Smooth muscle cell (in vitro differentiated cells): ENCODE measurements around the gene RSPO4. TPM values are rescaled to one million over a fixed set of nuclear protein-coding genes. Genes with fewer than 3 reads are reported as not detected.
A peak's percentile ranks its signal among the peaks of the same experiment; 100 is the strongest.

ENCODE experiments used
- DNase-seq: peaks from one replicate; lab custom pipeline; 2025; ENCODE audit not compliant: unreplicated experiment; lab: John Stamatoyannopoulos, UW
- H2AFZ ChIP-seq: fragments of 200-600 bp; sonication (generic); 2 replicates; pipeline ENCODE4 v1.6.0; 2016; ENCODE audit warnings: antibody characterized with exemption, low read depth, mild to moderate bottlenecking
- H3F3A ChIP-seq: fragments of 200-600 bp; sonication (generic); 2 replicates; pipeline ENCODE4 v1.6.0; 2017; ENCODE audit warnings: antibody characterized with exemption, low read depth
- H3K27ac ChIP-seq: fragments of 200-600 bp; sonication (generic); 2 replicates; pipeline ENCODE4 v1.5.1; 2016; ENCODE audit warnings: low read depth, mild to moderate bottlenecking
- H3K27me3 ChIP-seq: fragments of 200-600 bp; sonication (generic); 2 replicates; pipeline ENCODE4 v1.6.1; 2016; ENCODE audit warnings: low read depth, mild to moderate bottlenecking
- H3K36me3 ChIP-seq: fragments of 200-600 bp; sonication (generic); 2 replicates; pipeline ENCODE4 v1.5.1; 2016; ENCODE audit warnings: low read depth
- H3K4me1 ChIP-seq: fragments of 200-600 bp; sonication (generic); 2 replicates; pipeline ENCODE4 v1.5.1; 2016; ENCODE audit warnings: low read depth
- H3K4me2 ChIP-seq: fragments of 200-600 bp; sonication (generic); 2 replicates; pipeline ENCODE4 v1.6.0; 2016; ENCODE audit warnings: mild to moderate bottlenecking
- H3K4me3 ChIP-seq: fragments of 200-600 bp; sonication (generic); 2 replicates; pipeline ENCODE4 v1.5.1; 2016; ENCODE audit warnings: mild to moderate bottlenecking
- H3K79me2 ChIP-seq: fragments of 200-600 bp; sonication (generic); 2 replicates; pipeline ENCODE4 v1.6.0; 2016; ENCODE audit warnings: low read depth, mild to moderate bottlenecking
- H3K9ac ChIP-seq: fragments of 200-600 bp; sonication (generic); 2 replicates; pipeline ENCODE4 v1.6.0; 2016; ENCODE audit warnings: low read depth
- H3K9me3 ChIP-seq: fragments of 200-600 bp; sonication (generic); replicated peaks from 2 replicates; pipeline ENCODE4 v1.5.1; 2016; ENCODE audit warnings: low read depth
- H4K20me1 ChIP-seq: fragments of 200-600 bp; sonication (generic); 2 replicates; pipeline ENCODE4 v1.6.0; 2016; ENCODE audit warnings: low read depth
- WGBS: methylation state at CpG from one replicate; pipeline ENCODE4 v1.1.7; 2016; ENCODE audit warnings: low lambda C conversion rate; 5-methylcytosine and 5-hydroxymethylcytosine counted together
- polyA plus RNA-seq: library from polyadenylated mRNA; unstranded; fragments of >200 nt; fragmentation: Nextera tagmentation; extraction: Ambion mirVana; gene quantifications from 2 replicates; pipeline ENCODE4 v1.2.1, GENCODE V29; 2016
- total RNA-seq: library from RNA; depleted of rRNA; stranded (reverse); fragments of >200 nt; gene quantifications from 2 replicates; pipeline ENCODE4 v1.2.3, GENCODE V29; 2014
- TF ChIP-seq, protein P1 (sequence below): fragments of 200-600 bp; sonication (generic); IDR thresholded peaks from 2 replicates; pipeline ENCODE4 v1.5.1; 2017; ENCODE audit warnings: borderline replicate concordance, mild to moderate bottlenecking, antibody characterized with exemption; ENCODE audit not compliant: insufficient read depth, poor library complexity, severe bottlenecking

Gene RSPO4
- total and polyA plus RNA-seq, 2 experiments from 2014 or later, result 1.3 to 5.0 TPM

GRCh38 chr20:982754-983153 lies 19.4 kb downstream of the RSPO4 start:
- Histone ChIP-seq H2AFZ (no peak overlapping the region), H3K4me1 (no peaks in the 10 kb centered on the region), H3K9me3 (no peaks in the 10 kb centered on the region), H3F3A (no peaks in the 10 kb centered on the region), H3K27me3 (no peaks in the 10 kb centered on the region), H3K4me3 (no peak overlapping the region), H3K79me2 (no peaks in the 10 kb centered on the region), H3K9ac (no peak overlapping the region), H3K27ac (no peak overlapping the region), H4K20me1 (no peaks in the 10 kb centered on the region), H3K36me3 (no peaks in the 10 kb centered on the region), H3K4me2 (no peak overlapping the region)
- no peak for DNase-seq
- TF ChIP-seq, protein P1, sequence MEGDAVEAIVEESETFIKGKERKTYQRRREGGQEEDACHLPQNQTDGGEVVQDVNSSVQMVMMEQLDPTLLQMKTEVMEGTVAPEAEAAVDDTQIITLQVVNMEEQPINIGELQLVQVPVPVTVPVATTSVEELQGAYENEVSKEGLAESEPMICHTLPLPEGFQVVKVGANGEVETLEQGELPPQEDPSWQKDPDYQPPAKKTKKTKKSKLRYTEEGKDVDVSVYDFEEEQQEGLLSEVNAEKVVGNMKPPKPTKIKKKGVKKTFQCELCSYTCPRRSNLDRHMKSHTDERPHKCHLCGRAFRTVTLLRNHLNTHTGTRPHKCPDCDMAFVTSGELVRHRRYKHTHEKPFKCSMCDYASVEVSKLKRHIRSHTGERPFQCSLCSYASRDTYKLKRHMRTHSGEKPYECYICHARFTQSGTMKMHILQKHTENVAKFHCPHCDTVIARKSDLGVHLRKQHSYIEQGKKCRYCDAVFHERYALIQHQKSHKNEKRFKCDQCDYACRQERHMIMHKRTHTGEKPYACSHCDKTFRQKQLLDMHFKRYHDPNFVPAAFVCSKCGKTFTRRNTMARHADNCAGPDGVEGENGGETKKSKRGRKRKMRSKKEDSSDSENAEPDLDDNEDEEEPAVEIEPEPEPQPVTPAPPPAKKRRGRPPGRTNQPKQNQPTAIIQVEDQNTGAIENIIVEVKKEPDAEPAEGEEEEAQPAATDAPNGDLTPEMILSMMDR, result no peak
- WGBS, result 53% methylated on average over 9 of the region's 9 CpGs

DNA sequence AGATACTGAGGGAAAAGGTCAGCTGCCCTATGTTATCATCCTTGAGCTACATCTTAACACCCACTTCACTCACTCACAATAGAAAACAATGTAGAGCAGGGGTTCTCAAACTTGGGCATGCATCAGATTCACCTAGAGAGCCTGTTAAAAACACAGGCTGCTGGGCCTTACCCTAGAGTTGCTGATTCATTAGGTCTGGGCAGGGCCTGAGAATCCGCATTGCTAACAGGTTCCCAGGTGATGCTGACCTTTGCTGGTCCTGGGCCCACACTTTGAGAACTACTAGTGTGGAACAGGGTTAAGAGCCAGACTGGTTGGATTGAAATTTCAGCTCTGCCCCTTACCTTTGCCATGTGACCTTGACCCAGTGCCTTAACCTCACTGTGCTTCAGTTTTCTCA lies 25.1 kb downstream of the RSPO4 start:
- Histone ChIP-seq H3K36me3 (no peaks in the 10 kb centered on the region), H4K20me1 (no peaks in the 10 kb centered on the region), H3K9me3 (no peaks in the 10 kb centered on the region), H3K27me3 (no peaks in the 10 kb centered on the region), H3K79me2 (no peaks in the 10 kb centered on the region), H3K9ac (no peak overlapping the region), H3F3A (no peaks in the 10 kb centered on the region), H3K27ac (no peak overlapping the region), H3K4me2 (no peak overlapping the region), H3K4me1 (no peaks in the 10 kb centered on the region), H3K4me3 (no peak overlapping the region), H2AFZ (no peak overlapping the region)
- no peak for DNase-seq
- TF ChIP-seq, protein P1, result no peak
- whole genome bisulfite sequencing, result 64% methylated on average over 1 of the region's 1 CpG

DNA sequence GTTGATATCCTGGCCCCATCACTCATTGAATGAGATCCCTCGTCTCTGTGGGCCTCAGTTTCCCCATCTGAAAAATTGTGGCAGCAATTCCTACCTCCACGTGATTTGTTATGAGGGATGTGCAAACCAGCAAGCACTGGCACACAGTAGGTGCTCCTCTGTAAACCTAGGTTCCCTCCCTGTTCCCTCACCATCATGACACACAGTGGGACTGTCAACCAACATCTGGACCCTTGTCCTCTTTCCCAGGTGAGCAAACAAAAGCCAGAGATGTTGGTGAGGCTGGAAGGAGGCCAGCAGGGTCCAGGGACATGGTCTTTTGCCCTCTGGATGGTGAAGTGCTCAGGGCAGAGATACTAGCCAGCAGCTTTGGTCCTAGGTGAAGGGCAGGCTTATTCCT lies 26.1 kb downstream of the RSPO4 start:
- 65% methylated on average over 2 of the region's 2 CpGs for WGBS
- Histone ChIP-seq H3K4me1 (no peaks in the 10 kb centered on the region), H3K9ac (no peak overlapping the region), H3K4me3 (no peak overlapping the region), H3K9me3 (no peaks in the 10 kb centered on the region), H3K4me2 (no peak overlapping the region), H3K27ac (no peak overlapping the region), H3K36me3 (no peaks in the 10 kb centered on the region), H3K79me2 (no peaks in the 10 kb centered on the region), H3K27me3 (no peaks in the 10 kb centered on the region), H2AFZ (no peak overlapping the region), H3F3A (no peaks in the 10 kb centered on the region), H4K20me1 (no peaks in the 10 kb centered on the region)
- TF ChIP-seq, protein P1, result no peak
- no peak for DNase-seq

GRCh38 chr20:973785-974194 lies 28.3 kb downstream of the RSPO4 start:
- no peak overlapping the region for H3K4me3 ChIP-seq
- no peaks in the 10 kb centered on the region for H3K9me3 ChIP-seq
- no peaks in the 10 kb centered on the region for H3K36me3 ChIP-seq
- H2AFZ ChIP-seq, result no peak overlapping the region
- H3K27ac ChIP-seq, result no peak overlapping the region
- H3K79me2 ChIP-seq, result no peaks in the 10 kb centered on the region
- H3K4me2 ChIP-seq, result no peak overlapping the region
- 3% methylated on average over 6 of the region's 6 CpGs for WGBS
- TF ChIP-seq, protein P1, result peak; percentile 46
- H3K4me1 ChIP-seq, result no peaks in the 10 kb centered on the region
- no peaks in the 10 kb centered on the region for H4K20me1 ChIP-seq
- H3K27me3 ChIP-seq, result no peaks in the 10 kb centered on the region
- no peak for DNase-seq
- H3F3A ChIP-seq, result no peaks in the 10 kb centered on the region
- no peak overlapping the region for H3K9ac ChIP-seq
